ENCODE data around the gene ATP6V0C. TPM values are rescaled to one million over a fixed set of nuclear protein-coding genes. Genes with fewer than 3 reads are reported as not detected.

ATP6V0C gene
- total and polyA plus RNA-seq, 2 of the 8 experiments (the other 6 are each of a cell fraction or from before 2014, with no cell fraction given), result 125 to 176 TPM

GRCh38 chr16:2490190-2491105 is 23.3 kb upstream of the ATP6V0C start:
- no peak overlapping the region for H3K23ac ChIP-seq (ENCODE audit: insufficient read length)
- H4K20me1 ChIP-seq (replicated peaks in 1 of 2; ENCODE audit: control insufficient read depth in 1 of 2, insufficient read depth in 2 of 2, low read length in 2 of 2), result peaks cover 0 to 17% of the 10 kb centered on the region in 2 experiments
- peak overlapping the region; percentile 9; the same call in 1 of the 2 replicates for H2BK5ac ChIP-seq (ENCODE audit: low read depth, low read length)
- FAIRE-seq, result no peak
- H2BK12ac ChIP-seq (ENCODE audit: low read depth, low read length), result no peak overlapping the region
- WGBS, 2 experiments (ENCODE audit: extremely low coverage in 1 of 2, insufficient coverage in 1 of 2, insufficient read length in 1 of 2, insufficient replicate concordance in 2 of 2, low coverage in 1 of 2, low lambda C conversion rate in 2 of 2, missing lambda C conversion rate in 1 of 2), result 92% methylated on average over 21 of the region's 23 CpGs; no CpG with 5 or more reads in 1 of the 2 experiments
- H3K14ac ChIP-seq (ENCODE audit: insufficient read length), result no peak overlapping the region
- peaks cover 2% of the 10 kb centered on the region; the same call in 1 of the 2 replicates for H3K79me1 ChIP-seq (ENCODE audit: low read depth, low read length)
- no peaks in the 10 kb centered on the region for H3K36me3 ChIP-seq (ENCODE audit: control insufficient read depth in 2 of 4, insufficient read depth in 4 of 4, low read length in 3 of 4)
- no peak overlapping the region for H2BK120ac ChIP-seq (replicated peaks; ENCODE audit: low read depth, low read length)
- H4K91ac ChIP-seq (replicated peaks; ENCODE audit: insufficient read length, low read length), result no peak overlapping the region
- H2AK5ac ChIP-seq (ENCODE audit: low read depth, low read length), result no peak overlapping the region
- no peak overlapping the region for H2BK15ac ChIP-seq (ENCODE audit: low read length)
- H3K9ac ChIP-seq (replicated peaks in 1 of 4; ENCODE audit: extremely low read depth in 1 of 4, low read depth in 3 of 4, low read length in 3 of 4), result no peak overlapping the region
- no peak overlapping the region for H2AFZ ChIP-seq (ENCODE audit: low read length)
- H3K4ac ChIP-seq (replicated peaks; ENCODE audit: insufficient read length, low read depth, low read length), result no peak overlapping the region
- POLR2A ChIA-PET (ENCODE audit: partially characterized antibody), result interaction anchor here (1.0 to 1.6 kb wide), 3 partner anchors 13 to 113 kb away, joined by 3 read pairs; partner anchors contain the start of gene TEDC2
- no peak overlapping the region for H2BK20ac ChIP-seq (ENCODE audit: low read length)
- no peaks in the 10 kb centered on the region for H3K27me3 ChIP-seq (replicated peaks in 1 of 4; ENCODE audit: control insufficient read depth in 3 of 4, extremely low read depth in 1 of 4, insufficient read depth in 3 of 4, low read length in 3 of 4)
- H3K23me2 ChIP-seq (ENCODE audit: low read depth, low read length), result no peaks in the 10 kb centered on the region
- 0 out of 4 replicates have a peak, but pooled peaks cover 0 to 2% of the 10 kb centered on the region in 2 experiments for H3K79me2 ChIP-seq (ENCODE audit: control insufficient read depth in 1 of 2, insufficient read depth in 2 of 2, low read length in 2 of 2)
- H3K18ac ChIP-seq (ENCODE audit: extremely low read depth, low read length), result no peak overlapping the region
- no peak overlapping the region for H4K8ac ChIP-seq (ENCODE audit: extremely low read depth, insufficient read depth, low read length)
- no peak overlapping the region for H3K56ac ChIP-seq (replicated peaks; ENCODE audit: insufficient read length, low read depth, low read length)
- DNase-seq (ENCODE audit: low read depth in 1 of 2, low spot score in 2 of 2), result no peak
- H3K27ac ChIP-seq (ENCODE audit: low read depth, low read length), result no peak overlapping the region
- no peak overlapping the region for H3K4me2 ChIP-seq (ENCODE audit: insufficient read depth in 1 of 2, low read depth in 2 of 2, low read length in 2 of 2)
- CTCF ChIA-PET (ENCODE audit: partially characterized antibody), result interaction anchor here (0.7 to 1.5 kb wide), 4 partner anchors 8 to 220 kb away, joined by 3 to 5 read pairs (median 4); no protein-coding TSS in a partner anchor
- H4K5ac ChIP-seq (ENCODE audit: insufficient read length, low read depth, low read length), result no peak overlapping the region
- no peaks in the 10 kb centered on the region for H3K9me3 ChIP-seq (ENCODE audit: insufficient read depth in 2 of 2, low read depth in 1 of 2, low read length in 1 of 2)
- peaks cover 0 to 3% (median 0%) of the 10 kb centered on the region in 4 experiments; a peak in 1 of 7 replicates for H3K4me1 ChIP-seq (replicated peaks in 1 of 4; ENCODE audit: control insufficient read depth in 3 of 4, insufficient read depth in 4 of 4, low read length in 3 of 4)
- H3K4me3 ChIP-seq (ENCODE audit: extremely low read depth in 1 of 4, insufficient read depth in 2 of 4, low read depth in 3 of 4, low read length in 4 of 4), result no peak overlapping the region
- TF ChIP-seq MAFK (IDR thresholded peaks at IDR 0.05; ENCODE audit: low read depth, low read length) (no peak), YY1 (IDR thresholded peaks at IDR 0.05; ENCODE audit: low read depth, low read length) (no peak), PHF8 (conservative IDR thresholded peaks at IDR 0.05; ENCODE audit: low read depth, low read length) (no peak), SIX5 (IDR thresholded peaks at IDR 0.05; ENCODE audit: low read depth, low read length) (no peak), EGR1 (IDR thresholded peaks at IDR 0.05; ENCODE audit: borderline replicate concordance, low read depth, low read length) (no peak), SUZ12 (IDR thresholded peaks at IDR 0.05; ENCODE audit: low read length) (no peak), CHD2 (IDR thresholded peaks at IDR 0.05; ENCODE audit: low read length) (no peak), CHD1 (IDR thresholded peaks at IDR 0.05; ENCODE audit: low read depth, low read length) (no peak), SP2 (IDR thresholded peaks at IDR 0.05; ENCODE audit: low read length) (no peak)

All from H1 (cell line).